CD4-positive, alpha-beta T cell (primary cell): ENCODE data around the gene PPARG. TPM values are rescaled to one million over a fixed set of nuclear protein-coding genes. Genes with fewer than 3 reads are reported as not detected.
"Not testable (repeated sequence)": the region's sequence is repeated elsewhere in the genome, so short reads cannot be mapped to it uniquely, and the experiment has no call there.

Source experiments
- ATAC-seq: fragments of 200-7000 bp; cut with Tn5 transposase; one replicate; pipeline ENCODE4 v1.10.0; 2022; ENCODE audit warnings: mild to moderate bottlenecking; ENCODE audit not compliant: poor library complexity
- CTCF ChIA-PET: fragments of 350-600 bp; sonication (Branson Sonifier 250); formaldehyde crosslinking; loops from one replicate; lab custom pipeline; 2021; ENCODE audit warnings: antibody characterized with exemption, inconsistent platforms; lab: Charles Lee
- POLR2A ChIA-PET: fragments of 350-600 bp; sonication (Branson Sonifier 250); formaldehyde crosslinking; loops from one replicate; lab custom pipeline; 2021; ENCODE audit warnings: antibody characterized with exemption, inconsistent platforms; lab: Charles Lee
- DNase-seq, 14 experiments: peaks; one replicate each; pipeline ENCODE4 v3.0.0-alpha.2; 2013 to 2020; ENCODE audit warnings: mixed read lengths in 2 of 14
- H3K27ac ChIP-seq, 2 donors: one replicate each; pipeline versions ENCODE4 v1.5.1 to v1.7.0; 2013; ENCODE audit warnings: low read length in 2 of 2, low read depth in 1 of 2, mild to moderate bottlenecking in 1 of 2
- H3K27me3 ChIP-seq, 2 experiments: 1 replicate in 1 of 2; 2 replicates in 1 of 2; pipeline versions ENCODE4 v1.6.1 to v1.7.0; 2013; ENCODE audit warnings: low read length in 2 of 2, control low read depth in 1 of 2, mild to moderate bottlenecking in 1 of 2, moderate library complexity in 1 of 2; ENCODE audit not compliant: insufficient read depth in 2 of 2, control insufficient read depth in 1 of 2
- H3K36me3 ChIP-seq: one replicate; pipeline ENCODE4 v1.6.1; 2013; ENCODE audit warnings: low read length, control low read depth; ENCODE audit not compliant: insufficient read depth
- H3K4me1 ChIP-seq: one replicate; pipeline ENCODE4 v1.6.1; 2013; ENCODE audit warnings: low read length, control low read depth; ENCODE audit not compliant: insufficient read depth
- H3K4me3 ChIP-seq: one replicate; pipeline ENCODE4 v1.5.1; 2013; ENCODE audit warnings: mild to moderate bottlenecking, low read length, moderate library complexity
- H3K9me3 ChIP-seq, 2 experiments: 1 replicate in 1 of 2; 2 replicates in 1 of 2; pipeline versions ENCODE4 v1.6.1 to v1.7.0; 2013; ENCODE audit warnings: low read length in 2 of 2, mild to moderate bottlenecking in 2 of 2, control low read depth in 1 of 2, moderate library complexity in 1 of 2; ENCODE audit not compliant: control insufficient read depth in 1 of 2, insufficient read depth in 1 of 2
- H3K27ac Mint-ChIP-seq: one replicate; pipeline ENCODE4 v1.8.0; 2020; ENCODE audit warnings: mixed read lengths
- H3K27me3 Mint-ChIP-seq: one replicate; pipeline ENCODE4 v1.8.0; 2021; ENCODE audit warnings: mixed read lengths
- H3K36me3 Mint-ChIP-seq: one replicate; pipeline ENCODE4 v1.8.0; 2021; ENCODE audit warnings: low read depth, mixed read lengths
- H3K4me1 Mint-ChIP-seq: one replicate; pipeline ENCODE4 v1.8.0; 2021; ENCODE audit warnings: low read depth, mixed read lengths
- H3K4me3 Mint-ChIP-seq: one replicate; pipeline ENCODE4 v1.8.0; 2020; ENCODE audit warnings: mild to moderate bottlenecking, mixed read lengths
- H3K9me3 Mint-ChIP-seq: one replicate; pipeline ENCODE4 v1.8.0; 2020; ENCODE audit warnings: mixed read lengths
- CTCF ChIP-seq: fragments of 200-600 bp; IDR thresholded peaks from one replicate; pipeline ENCODE4 v1.8.0; 2022; ENCODE audit warnings: antibody characterized with exemption, mild to moderate bottlenecking
- intact Hi-C, 2 experiments: fragments of 100-400 bp; cut with DNase I in 1 of 2; cut with micrococcal nuclease in 1 of 2; formaldehyde crosslinking; loops; one replicate each; pipeline versions ENCODE4 v1.15.1 to v1.9.0; 2023 to 2025; cut with DNase I, micrococcal nuclease
- total RNA-seq, 174 experiments: library from RNA in 2 of 174; stranded (reverse) in 2 of 174; gene quantifications; one replicate each; pipeline ENCODE4 v1.2.3 and lab custom pipeline; 2021 to 2026

PPARG gene
- total RNA-seq, 2 experiments from 2014 or later = 0.27 to 0.75 TPM

DNA sequence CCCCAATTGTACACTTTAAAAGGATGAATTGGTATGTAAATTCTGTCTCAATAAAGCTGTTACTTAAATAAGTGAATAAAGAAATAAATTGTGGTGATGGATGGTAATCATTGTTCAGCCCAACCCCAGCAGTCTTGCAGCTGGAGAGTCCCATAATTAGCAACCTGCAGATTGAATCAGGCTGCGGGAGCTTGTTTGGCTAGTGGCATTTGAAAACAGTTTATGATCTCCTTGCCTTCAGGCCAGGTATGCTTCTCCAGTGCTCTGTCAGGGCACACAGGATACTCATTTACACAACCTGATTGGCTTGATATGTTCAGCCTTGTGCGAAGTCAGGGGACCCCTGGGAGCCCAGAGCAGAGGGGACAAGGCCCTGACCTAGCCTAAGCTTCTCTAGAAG, 178.9 kb downstream of the PPARG start:
- intact Hi-C loops = no loop called here
- CTCF ChIA-PET = no interaction called here

GRCh38 chr3:12468276-12468675, 179.4 kb downstream of the PPARG start:
- no peaks in the 10 kb centered on the region for H3K27me3 Mint-ChIP-seq
- no peaks in the 10 kb centered on the region for H3K27me3 ChIP-seq
- no peaks in the 10 kb centered on the region for H3K9me3 Mint-ChIP-seq
- CTCF ChIA-PET = no interaction called here
- intact Hi-C loops = no loop called here
- no peak overlapping the region for H3K4me3 Mint-ChIP-seq
- ATAC-seq (no peak), DNase-seq (no peak)
- no peaks in the 10 kb centered on the region for H3K9me3 ChIP-seq
- H3K4me1 ChIP-seq = peaks cover 9% of the 10 kb centered on the region
- POLR2A ChIA-PET = no interaction called here
- H3K27ac Mint-ChIP-seq = no peak overlapping the region
- no peaks in the 10 kb centered on the region for H3K36me3 Mint-ChIP-seq
- no peak overlapping the region for H3K4me3 ChIP-seq
- H3K27ac ChIP-seq = no peak overlapping the region
- no peaks in the 10 kb centered on the region for H3K36me3 ChIP-seq
- TF ChIP-seq CTCF = no peak
- H3K4me1 Mint-ChIP-seq = peaks cover 18% of the 10 kb centered on the region

More for the DNA sequence above, 178.9 kb downstream of the PPARG start:
- Mint-ChIP-seq H3K4me1 (peaks cover 19% of the 10 kb centered on the region), H3K27ac (no peak overlapping the region), H3K9me3 (no peaks in the 10 kb centered on the region), H3K36me3 (no peaks in the 10 kb centered on the region), H3K27me3 (no peaks in the 10 kb centered on the region), H3K4me3 (no peak overlapping the region)
- no peak overlapping the region for H3K27ac ChIP-seq
- TF ChIP-seq CTCF = no peak
- H3K9me3 ChIP-seq = no peaks in the 10 kb centered on the region
- no peak overlapping the region for H3K4me3 ChIP-seq
- no peaks in the 10 kb centered on the region for H3K36me3 ChIP-seq
- POLR2A ChIA-PET = no interaction called here
- DNase-seq = no peak
- H3K27me3 ChIP-seq = no peaks in the 10 kb centered on the region
- H3K4me1 ChIP-seq = peaks cover 12% of the 10 kb centered on the region
- ATAC-seq = no peak

DNA sequence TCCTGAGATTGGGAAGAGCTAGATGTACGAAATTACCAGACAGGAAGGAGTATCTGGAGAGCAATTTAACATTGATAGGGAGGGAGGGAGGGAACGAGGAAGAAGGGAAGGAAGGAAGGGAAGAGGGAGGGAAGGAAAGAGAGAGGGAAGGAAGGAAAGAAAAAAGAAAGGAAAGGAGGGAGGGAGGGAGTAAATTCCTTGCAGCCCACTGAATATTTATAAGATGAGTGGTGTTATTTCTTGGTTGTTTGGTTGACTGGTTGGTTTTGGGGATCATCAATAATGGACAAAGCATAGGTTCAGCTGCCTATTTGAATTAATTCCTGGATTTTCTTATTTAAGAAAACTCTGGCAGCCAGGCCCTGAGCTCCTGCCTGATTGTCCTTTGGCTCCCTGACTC, 179.9 kb downstream of the PPARG start:
- DNase-seq (no peak), ATAC-seq (no peak)
- no peak overlapping the region for H3K27ac Mint-ChIP-seq
- no peak overlapping the region for H3K4me3 Mint-ChIP-seq
- Histone ChIP-seq H3K27me3 (no peaks in the 10 kb centered on the region), H3K4me1 (peaks cover 12% of the 10 kb centered on the region), H3K9me3 (no peaks in the 10 kb centered on the region), H3K4me3 (no peak overlapping the region), H3K27ac (no peak overlapping the region), H3K36me3 (no peaks in the 10 kb centered on the region)
- intact Hi-C loops = no loop called here
- no peaks in the 10 kb centered on the region for H3K9me3 Mint-ChIP-seq
- no peaks in the 10 kb centered on the region for H3K27me3 Mint-ChIP-seq
- H3K4me1 Mint-ChIP-seq = peaks cover 17% of the 10 kb centered on the region
- H3K36me3 Mint-ChIP-seq = no peaks in the 10 kb centered on the region
- ChIA-PET POLR2A (no interaction called here), CTCF (no interaction called here)
- TF ChIP-seq CTCF = no peak

DNA sequence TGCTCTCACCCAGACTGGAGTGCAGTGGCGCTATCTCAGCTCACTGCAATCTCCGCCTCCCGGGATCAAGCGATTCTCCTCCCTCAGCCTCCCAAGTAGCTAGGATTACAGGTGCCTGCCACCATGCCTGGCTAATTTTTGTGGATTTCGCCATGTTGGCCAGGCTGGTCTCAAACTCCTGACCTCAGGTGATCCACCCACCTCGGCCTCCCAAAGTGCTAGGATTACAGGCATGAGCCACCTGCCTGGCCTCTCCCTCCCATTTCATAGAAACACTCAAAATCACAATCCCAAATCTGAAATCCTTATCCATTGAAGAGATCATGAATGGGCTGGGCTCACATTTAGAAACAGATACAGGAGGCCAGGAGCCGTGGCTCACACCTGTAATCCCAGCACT, 180.4 kb downstream of the PPARG start:
- H3K27ac Mint-ChIP-seq = not testable (repeated sequence)

More for the DNA sequence above, 180.4 kb downstream of the PPARG start:
- H3K4me3 Mint-ChIP-seq, POLR2A ChIA-PET, H3K36me3 ChIP-seq, H3K27me3 ChIP-seq, H3K36me3 Mint-ChIP-seq, H3K9me3 Mint-ChIP-seq, CTCF ChIA-PET, ATAC-seq, DNase-seq, H3K9me3 ChIP-seq, H3K27me3 Mint-ChIP-seq, H3K27ac ChIP-seq, intact Hi-C loops, H3K4me3 ChIP-seq: not testable (repeated sequence)
- peaks cover 12% of the 10 kb centered on the region for H3K4me1 ChIP-seq
- peaks cover 13% of the 10 kb centered on the region for H3K4me1 Mint-ChIP-seq
